OCI-LY1 (cell line): ENCODE measurements around the gene CDKN2AIPNL.
"Not testable (repeated sequence)": the region's sequence is repeated elsewhere in the genome, so short reads cannot be mapped to it uniquely, and the experiment has no call there.

Source experiments
- H2AFZ ChIP-seq: fragments of 200-600 bp; sonication (generic), shearing (Covaris generic); 2 replicates; pipeline ENCODE4 v1.6.0; 2014; ENCODE audit warnings: antibody characterized with exemption, mild to moderate bottlenecking, low read length
- H3F3A ChIP-seq: fragments of 200-600 bp; sonication (generic), shearing (Covaris generic); 2 replicates; pipeline ENCODE4 v1.6.0; 2014; ENCODE audit warnings: mild to moderate bottlenecking, antibody characterized with exemption, low read length, moderate library complexity; ENCODE audit not compliant: insufficient read depth
- H3K27ac ChIP-seq: fragments of 200-600 bp; sonication (generic); 2 replicates; pipeline ENCODE4 v1.5.1; 2014; ENCODE audit warnings: low read length, mixed run types, mild to moderate bottlenecking, low read depth; ENCODE audit not compliant: poor library complexity, severe bottlenecking
- H3K27me3 ChIP-seq: fragments of 200-600 bp; sonication (generic); 2 replicates; pipeline ENCODE4 v1.6.0; 2014; ENCODE audit warnings: antibody characterized with exemption, mild to moderate bottlenecking, low read length, moderate library complexity; ENCODE audit not compliant: insufficient read depth
- H3K36me3 ChIP-seq: fragments of 200-600 bp; sonication (generic); 2 replicates; pipeline ENCODE4 v1.6.1; 2014; ENCODE audit warnings: mild to moderate bottlenecking, antibody characterized with exemption, low read length, moderate library complexity, mixed read lengths; ENCODE audit not compliant: insufficient read depth
- H3K4me1 ChIP-seq: fragments of 200-600 bp; sonication (generic); 2 replicates; pipeline ENCODE4 v1.5.1; 2014; ENCODE audit warnings: mild to moderate bottlenecking, low read length, moderate library complexity; ENCODE audit not compliant: insufficient read depth, severe bottlenecking
- H3K4me2 ChIP-seq: fragments of 200-600 bp; sonication (generic), shearing (Covaris generic); 2 replicates; pipeline ENCODE4 v1.6.1; 2014; ENCODE audit warnings: low read length
- H3K4me3 ChIP-seq: fragments of 200-600 bp; sonication (generic); 2 replicates; pipeline ENCODE4 v1.5.1; 2014; ENCODE audit warnings: low read length, low read depth, mild to moderate bottlenecking, mixed read lengths; ENCODE audit not compliant: poor library complexity, severe bottlenecking
- H3K79me2 ChIP-seq: fragments of 200-600 bp; shearing (Covaris generic); 2 replicates; pipeline ENCODE4 v1.6.1; 2016; ENCODE audit warnings: mixed run types, low read length, mixed read lengths; ENCODE audit not compliant: insufficient read depth
- H3K9ac ChIP-seq: fragments of 200-600 bp; sonication (generic), shearing (Covaris generic); 2 replicates; pipeline ENCODE4 v1.6.1; 2014; ENCODE audit warnings: mild to moderate bottlenecking, low read length, mixed read lengths
- H3K9me2 ChIP-seq: fragments of 200-600 bp; sonication (generic), shearing (Covaris generic); 2 replicates; pipeline ENCODE4 v1.6.1; 2014; ENCODE audit warnings: low read depth, mild to moderate bottlenecking, low read length, mixed read lengths
- H3K9me3 ChIP-seq: fragments of 200-600 bp; shearing (Covaris generic); 2 replicates; pipeline ENCODE4 v1.6.1; 2014; ENCODE audit warnings: low read length, mixed read lengths
- H4K20me1 ChIP-seq: fragments of 200-600 bp; sonication (generic), shearing (Covaris generic); 2 replicates; pipeline ENCODE4 v1.6.0; 2016; ENCODE audit warnings: mild to moderate bottlenecking, low read length; ENCODE audit not compliant: insufficient read depth
- EZH2 ChIP-seq: fragments of 200-600 bp; sonication (generic), shearing (Covaris generic); IDR thresholded peaks from 2 replicates; pipeline ENCODE4 v1.8.0; 2017; ENCODE audit warnings: borderline replicate concordance, mixed run types, mild to moderate bottlenecking, antibody characterized with exemption, low read length, moderate library complexity, mixed read lengths
- TF ChIP-seq, protein P1 (sequence below): fragments of 200-600 bp; sonication (generic), shearing (Covaris generic); IDR thresholded peaks from 2 replicates; pipeline ENCODE4 v1.5.1; 2017; ENCODE audit warnings: mild to moderate bottlenecking, antibody characterized with exemption, low read length, moderate library complexity, mixed read lengths

Gene CDKN2AIPNL

GRCh38 chr5:134426361-134426760 lies 14.7 kb upstream of the CDKN2AIPNL start:
- H3F3A ChIP-seq, result no peaks in the 10 kb centered on the region
- H3K36me3 ChIP-seq, result no peaks in the 10 kb centered on the region
- H3K9me3 ChIP-seq, result no peaks in the 10 kb centered on the region
- no peak for TF ChIP-seq EZH2
- TF ChIP-seq, protein P1, sequence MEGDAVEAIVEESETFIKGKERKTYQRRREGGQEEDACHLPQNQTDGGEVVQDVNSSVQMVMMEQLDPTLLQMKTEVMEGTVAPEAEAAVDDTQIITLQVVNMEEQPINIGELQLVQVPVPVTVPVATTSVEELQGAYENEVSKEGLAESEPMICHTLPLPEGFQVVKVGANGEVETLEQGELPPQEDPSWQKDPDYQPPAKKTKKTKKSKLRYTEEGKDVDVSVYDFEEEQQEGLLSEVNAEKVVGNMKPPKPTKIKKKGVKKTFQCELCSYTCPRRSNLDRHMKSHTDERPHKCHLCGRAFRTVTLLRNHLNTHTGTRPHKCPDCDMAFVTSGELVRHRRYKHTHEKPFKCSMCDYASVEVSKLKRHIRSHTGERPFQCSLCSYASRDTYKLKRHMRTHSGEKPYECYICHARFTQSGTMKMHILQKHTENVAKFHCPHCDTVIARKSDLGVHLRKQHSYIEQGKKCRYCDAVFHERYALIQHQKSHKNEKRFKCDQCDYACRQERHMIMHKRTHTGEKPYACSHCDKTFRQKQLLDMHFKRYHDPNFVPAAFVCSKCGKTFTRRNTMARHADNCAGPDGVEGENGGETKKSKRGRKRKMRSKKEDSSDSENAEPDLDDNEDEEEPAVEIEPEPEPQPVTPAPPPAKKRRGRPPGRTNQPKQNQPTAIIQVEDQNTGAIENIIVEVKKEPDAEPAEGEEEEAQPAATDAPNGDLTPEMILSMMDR, result no peak
- H3K27me3 ChIP-seq, result peaks cover 4% of the 10 kb centered on the region; the same call in 1 of the 2 replicates
- no peaks in the 10 kb centered on the region for H3K9me2 ChIP-seq
- H2AFZ ChIP-seq, result no peak overlapping the region
- H3K79me2 ChIP-seq, result no peaks in the 10 kb centered on the region
- no peaks in the 10 kb centered on the region for H3K4me1 ChIP-seq
- H3K9ac ChIP-seq, result no peak overlapping the region
- no peak overlapping the region for H3K27ac ChIP-seq
- no peaks in the 10 kb centered on the region for H4K20me1 ChIP-seq
- no peak overlapping the region for H3K4me3 ChIP-seq
- no peak overlapping the region for H3K4me2 ChIP-seq

- 0 out of 2 replicates have a peak, but pooled peaks cover 3% of the 10 kb centered on the region for H3K9me3 ChIP-seq
- no peaks in the 10 kb centered on the region; the same call in 1 of the 2 replicates for H3K36me3 ChIP-seq
- no peak overlapping the region for H3K27ac ChIP-seq
- no peak overlapping the region for H3K4me3 ChIP-seq
- H2AFZ ChIP-seq, result no peak overlapping the region
- no peaks in the 10 kb centered on the region for H3K4me1 ChIP-seq
- no peaks in the 10 kb centered on the region for H3K27me3 ChIP-seq
- no peak overlapping the region for H3K4me2 ChIP-seq
- H3K9me2 ChIP-seq, result no peaks in the 10 kb centered on the region
- H4K20me1 ChIP-seq, result no peaks in the 10 kb centered on the region
- H3F3A ChIP-seq, result no peaks in the 10 kb centered on the region
- H3K79me2 ChIP-seq, result no peaks in the 10 kb centered on the region
- TF ChIP-seq, protein P1, result no peak
- no peak for TF ChIP-seq EZH2
- no peak overlapping the region for H3K9ac ChIP-seq
Measured at GRCh38 chr5:134423376-134423775, 11.7 kb upstream of the CDKN2AIPNL start.

DNA sequence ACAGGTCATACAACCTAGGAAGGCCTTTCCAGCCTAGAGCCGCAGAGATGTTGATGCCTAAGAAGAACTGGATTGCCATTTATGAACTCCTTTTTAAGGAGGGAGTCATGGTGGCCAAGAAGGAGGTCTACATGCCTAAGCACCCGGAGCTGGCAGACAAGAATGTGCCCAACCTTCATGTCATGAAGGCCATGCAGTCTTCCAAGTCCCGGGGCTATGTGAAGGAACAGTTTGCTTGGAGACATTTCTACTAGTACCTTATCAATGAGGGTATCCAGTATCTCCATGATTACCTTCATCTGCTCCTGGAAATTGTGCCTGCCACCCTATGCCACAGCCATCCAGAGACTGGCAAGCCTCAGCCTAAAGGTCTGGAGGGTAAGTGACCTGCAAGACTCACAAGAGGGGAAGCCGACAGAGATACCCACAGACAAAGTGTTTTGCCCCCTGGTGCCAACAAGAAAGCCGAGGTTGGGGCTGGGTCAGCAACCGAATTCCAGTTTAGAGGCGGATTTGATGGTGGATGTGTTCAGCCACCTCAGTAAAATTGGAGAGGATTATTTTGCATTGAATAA lies 11.2 kb upstream of the CDKN2AIPNL start:
- H3K4me3 ChIP-seq, result no peak overlapping the region
- no peaks in the 10 kb centered on the region for H3F3A ChIP-seq
- no peaks in the 10 kb centered on the region; the same call in 1 of the 2 replicates for H3K36me3 ChIP-seq
- H3K79me2 ChIP-seq, result no peaks in the 10 kb centered on the region
- no peak overlapping the region for H3K9ac ChIP-seq
- H3K9me3 ChIP-seq, result 0 out of 2 replicates have a peak, but pooled peaks cover 3% of the 10 kb centered on the region
- no peak overlapping the region for H2AFZ ChIP-seq
- TF ChIP-seq EZH2, result no peak
- TF ChIP-seq, protein P1, result no peak
- no peaks in the 10 kb centered on the region for H4K20me1 ChIP-seq
- H3K4me1 ChIP-seq, result no peaks in the 10 kb centered on the region
- H3K9me2 ChIP-seq, result no peaks in the 10 kb centered on the region
- H3K27ac ChIP-seq, result no peak overlapping the region
- no peak overlapping the region for H3K4me2 ChIP-seq
- H3K27me3 ChIP-seq, result no peaks in the 10 kb centered on the region

GRCh38 chr5:134421038-134421437 lies 9.4 kb upstream of the CDKN2AIPNL start:
- not testable (repeated sequence) for H3K9me2 ChIP-seq, H3K36me3 ChIP-seq, H3K27me3 ChIP-seq, H3F3A ChIP-seq, H3K9ac ChIP-seq, H3K79me2 ChIP-seq, H3K9me3 ChIP-seq, H4K20me1 ChIP-seq, H3K4me2 ChIP-seq, H3K27ac ChIP-seq, H2AFZ ChIP-seq, H3K4me3 ChIP-seq, H3K4me1 ChIP-seq
